Measurements from ENCODE around the gene INPP5D.
"Not testable (repeated sequence)": the region's sequence is repeated elsewhere in the genome, so short reads cannot be mapped to it uniquely, and the experiment has no call there.

The INPP5D gene

DNA sequence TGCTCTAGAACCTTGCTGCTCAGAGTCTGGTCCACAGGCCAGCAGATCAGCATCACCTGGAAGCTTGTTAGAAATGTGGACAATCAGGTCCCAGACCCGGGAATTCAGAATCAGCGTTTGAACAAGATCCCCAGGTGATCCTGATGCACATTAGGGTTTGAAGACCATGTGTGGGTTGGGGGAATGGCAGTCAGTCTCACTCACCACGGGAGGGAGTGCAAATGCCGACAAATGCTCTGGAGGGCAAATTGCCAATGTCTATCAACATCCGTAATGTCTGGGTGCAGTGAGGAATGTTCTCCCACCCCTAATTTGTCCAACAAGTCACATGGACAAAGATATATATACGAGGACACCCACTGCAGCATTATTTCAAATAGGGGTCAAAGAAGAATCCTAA is 34.5 kb downstream of the INPP5D start:
- no peak for DNase-seq

DNA sequence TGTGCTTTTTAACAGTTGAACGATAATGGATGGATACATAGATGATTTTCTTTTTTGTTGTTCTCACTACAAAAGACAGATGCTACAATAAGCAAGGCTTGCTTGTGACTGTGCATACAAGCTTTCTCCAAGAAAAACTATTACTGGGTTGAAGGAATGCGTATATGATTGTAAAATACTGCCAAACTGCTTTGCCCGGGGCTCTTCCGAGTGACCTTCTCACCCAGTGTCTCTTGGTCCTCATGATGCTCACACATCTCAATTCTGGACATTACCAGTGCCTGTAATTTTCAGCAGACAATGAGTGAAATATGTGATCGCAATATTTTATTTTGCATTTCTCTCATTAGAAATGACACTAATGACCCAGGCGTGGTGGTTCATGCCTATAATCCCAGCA is 35.9 kb downstream of the INPP5D start:
- DNase-seq: no peak

DNA sequence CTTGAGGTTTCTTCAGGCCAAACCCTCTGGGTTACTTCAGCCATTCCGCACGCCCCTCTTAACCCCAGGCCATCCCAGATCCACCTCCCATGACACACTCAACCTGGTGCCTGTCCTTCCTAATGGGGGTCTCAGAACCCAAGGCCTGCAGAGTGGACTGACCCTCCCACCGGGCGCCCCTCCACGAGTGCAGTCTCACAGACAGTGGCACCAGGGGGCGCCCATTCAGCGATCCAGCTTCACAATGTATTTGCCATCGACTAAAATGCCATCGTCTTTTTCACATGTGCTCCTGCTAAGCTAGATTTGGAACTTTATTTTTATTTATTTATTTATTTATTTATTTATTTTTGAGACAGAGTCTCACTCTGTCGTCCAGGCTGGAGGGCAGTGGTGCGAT is 38.5 kb downstream of the INPP5D start:
- no peak for DNase-seq

DNA sequence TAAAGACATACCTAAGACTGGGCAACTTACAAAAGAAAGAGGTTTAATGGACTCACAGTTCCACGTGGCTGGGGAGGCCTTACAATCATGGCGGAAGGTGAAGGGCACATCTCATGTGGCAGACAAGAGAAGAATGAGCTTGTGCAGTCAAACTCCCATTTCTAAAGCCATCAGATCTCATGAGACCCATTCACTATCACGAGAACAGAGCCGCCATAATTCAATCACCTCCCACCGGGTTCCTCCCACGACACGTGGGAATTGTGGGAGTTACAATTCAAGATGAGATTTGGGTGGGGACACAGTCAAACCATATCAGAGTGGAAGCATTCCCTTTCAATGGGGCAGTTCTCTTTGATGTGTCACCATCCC is 39.7 kb downstream of the INPP5D start:
- DNase-seq: not testable (repeated sequence)

DNA sequence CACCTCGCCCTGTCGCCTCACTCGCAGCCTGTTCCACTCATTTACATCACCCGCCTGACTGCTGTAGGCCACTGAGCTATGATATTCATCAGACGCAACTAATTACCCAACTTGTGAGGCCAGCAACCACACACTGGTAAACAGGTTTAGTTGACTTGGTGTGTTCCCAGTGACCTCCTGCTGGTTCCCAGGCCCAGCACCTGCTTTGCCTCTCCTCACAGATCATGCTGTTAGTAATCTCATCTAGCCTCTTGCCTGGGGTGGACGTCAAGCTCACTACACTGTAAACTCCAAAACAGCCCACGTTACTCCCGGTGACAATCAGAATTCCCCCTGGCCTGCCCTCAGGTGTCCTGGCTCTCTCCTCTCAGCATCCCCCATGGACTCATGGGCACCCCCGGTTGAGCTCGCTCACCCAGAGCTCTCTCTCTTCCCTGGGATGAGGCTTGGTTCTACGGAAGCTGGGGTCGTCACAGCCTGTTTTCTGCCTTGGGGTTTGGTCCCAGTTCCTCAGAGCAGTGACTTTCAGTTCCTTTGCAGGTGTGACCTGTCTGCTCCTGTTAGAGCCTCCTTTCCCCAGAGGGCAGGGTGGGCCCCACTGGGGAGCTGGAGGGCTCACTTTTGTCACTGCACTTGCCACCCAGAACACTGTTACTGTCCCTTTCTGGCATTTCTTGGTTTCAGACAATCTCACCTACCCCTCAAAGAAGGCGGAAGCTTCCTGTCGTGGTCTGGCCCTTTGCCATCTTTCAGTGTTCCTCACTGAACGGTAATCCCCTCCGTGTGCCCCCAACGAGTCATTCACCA is 40.3 kb downstream of the INPP5D start:
- no peak for DNase-seq

DNA sequence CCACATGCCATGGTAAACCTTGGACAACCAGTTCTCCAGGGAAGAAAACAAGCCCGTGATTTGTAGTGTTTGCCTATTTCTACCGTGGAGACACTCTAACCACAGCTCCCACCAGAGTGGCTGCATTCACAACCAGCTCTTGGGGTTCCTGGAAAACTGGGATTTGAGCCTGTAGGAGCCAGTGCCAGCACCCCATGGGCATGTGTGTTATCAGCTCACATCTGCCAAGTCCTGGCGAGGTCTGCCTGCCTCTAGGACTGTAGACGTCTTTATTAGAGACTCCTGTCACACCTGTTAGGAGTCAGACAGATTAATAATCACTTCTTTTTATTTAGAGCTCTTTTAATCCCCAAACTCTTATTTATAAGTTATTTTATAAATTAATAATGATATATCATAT is 41.0 kb downstream of the INPP5D start:
- no peak for DNase-seq

DNA sequence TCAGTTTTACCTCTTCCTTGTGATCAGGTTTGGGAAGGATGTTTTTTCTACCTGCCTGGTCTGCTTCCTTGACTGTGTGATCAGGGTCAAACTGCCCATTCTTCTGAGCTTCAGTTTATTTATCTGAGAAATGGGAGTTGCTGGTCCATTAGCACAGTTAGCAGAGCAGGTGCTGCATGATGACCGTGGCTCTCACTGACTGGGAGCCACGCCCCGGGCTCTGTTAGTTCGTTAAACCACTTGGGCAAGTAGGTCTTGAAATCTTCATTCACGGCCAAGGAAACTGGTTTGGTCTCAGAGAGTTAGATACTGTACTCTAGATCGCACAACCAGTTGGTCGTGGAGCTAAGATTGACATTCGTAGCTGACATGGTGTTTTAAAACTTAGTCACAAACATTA is 41.7 kb downstream of the INPP5D start:
- no peak for DNase-seq

GRCh38 chr2:233105156-233105895 is 45.2 kb downstream of the INPP5D start:
- DNase-seq: no peak

- no peak for DNase-seq
These were observed 45.8 kb downstream of the INPP5D start for GRCh38 chr2:233105930-233106329.

- DNase-seq: no peak
These were observed 46.9 kb downstream of the INPP5D start for GRCh38 chr2:233107011-233107410.

DNA sequence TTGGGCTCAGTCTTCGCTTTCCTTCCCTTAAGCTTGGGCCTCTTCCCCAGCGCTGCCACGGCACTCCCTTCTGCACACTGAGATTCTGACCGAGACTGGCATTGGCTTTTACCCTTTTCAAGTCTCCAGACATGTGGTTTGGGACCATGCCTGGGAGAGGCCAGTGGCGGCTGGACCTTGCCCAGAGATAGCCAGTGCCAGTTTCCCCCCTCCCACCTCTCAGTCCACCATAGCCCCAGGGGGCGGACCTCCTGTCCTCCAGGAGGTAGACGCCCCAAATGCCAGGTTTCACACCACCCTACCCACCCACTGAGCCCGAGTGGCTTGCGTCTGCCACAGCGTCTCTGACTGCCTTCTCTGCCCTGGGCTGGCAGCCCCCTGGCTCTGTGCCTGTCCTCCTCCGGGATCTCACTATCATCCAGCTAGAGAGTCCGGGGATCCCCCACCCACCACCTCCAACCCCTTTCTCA is 47.7 kb downstream of the INPP5D start:
- DNase-seq: no peak

GRCh38 chr2:233108611-233109490 is 48.7 kb downstream of the INPP5D start:
- DNase-seq: no peak

DNA sequence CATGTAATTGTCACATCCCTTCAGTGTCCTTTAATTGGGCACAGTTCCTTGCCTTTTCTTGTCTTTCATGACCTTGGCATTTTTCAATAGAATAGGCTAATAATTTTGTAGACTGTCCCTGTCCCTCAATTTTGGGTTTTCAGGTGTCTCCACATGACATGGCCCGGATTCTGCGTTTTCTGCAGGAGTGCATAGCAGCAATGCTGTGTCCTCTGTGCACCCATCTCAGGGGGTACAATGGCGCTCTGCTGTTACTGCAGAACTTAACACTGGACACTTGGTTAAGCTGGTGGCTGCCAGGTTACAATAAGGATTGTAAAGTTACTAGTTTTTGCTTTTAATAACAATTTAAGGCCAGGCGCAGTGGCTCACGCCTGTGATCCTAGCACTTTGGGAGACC is 51.3 kb downstream of the INPP5D start:
- no peak for DNase-seq

GRCh38 chr2:233112329-233112728 is 52.2 kb downstream of the INPP5D start:
- DNase-seq: no peak

GRCh38 chr2:233112776-233113452 is 52.8 kb downstream of the INPP5D start:
- no peak for DNase-seq

GRCh38 chr2:233114421-233114861 is 54.3 kb downstream of the INPP5D start:
- DNase-seq: no peak

GRCh38 chr2:233115121-233115520 is 55.0 kb downstream of the INPP5D start:
- DNase-seq: no peak

GRCh38 chr2:233115741-233116140 is 55.6 kb downstream of the INPP5D start:
- DNase-seq: no peak

GRCh38 chr2:233116946-233117345 is 56.8 kb downstream of the INPP5D start:
- no peak for DNase-seq

- no peak for DNase-seq
These were observed 57.2 kb downstream of the INPP5D start for GRCh38 chr2:233117351-233117750.

DNA sequence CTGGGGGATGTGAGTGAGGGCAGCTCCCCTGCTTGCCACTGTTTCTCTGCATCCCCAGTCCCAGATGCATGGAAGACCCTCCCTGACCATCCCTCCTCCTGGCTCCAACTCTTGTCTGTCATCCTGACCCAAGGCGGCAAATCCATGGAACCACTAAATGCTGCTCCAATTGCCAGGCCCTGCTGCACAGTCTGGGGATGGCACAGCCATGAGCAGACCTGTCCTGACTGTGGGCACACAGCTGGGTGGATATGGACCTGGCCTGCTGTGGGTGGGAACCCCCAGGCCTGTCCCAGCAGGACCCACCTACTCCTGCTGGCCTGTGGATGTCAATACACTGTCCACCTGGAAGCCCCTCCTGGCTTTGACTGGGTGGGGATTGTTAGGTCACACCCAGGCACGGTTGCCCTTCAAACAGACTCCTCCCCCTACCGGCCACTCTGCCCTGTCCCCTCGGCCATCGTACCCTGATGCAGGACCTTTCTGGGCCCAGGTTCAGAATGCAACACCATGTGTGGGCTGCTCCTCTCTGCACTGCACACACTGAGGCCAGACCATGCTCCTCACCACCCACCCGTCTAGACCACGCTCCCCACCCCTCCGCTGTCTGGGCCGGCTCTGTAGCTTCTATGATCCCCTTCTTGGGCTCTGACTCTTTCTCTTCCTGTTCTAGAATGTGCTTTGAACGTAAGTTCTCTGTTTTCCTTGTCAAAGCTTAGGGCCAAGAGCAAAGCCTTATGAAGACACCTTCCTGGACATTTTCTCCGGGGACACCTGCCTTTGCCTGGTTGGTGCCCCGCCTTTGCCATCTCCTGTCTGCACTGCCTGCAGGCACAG is 57.9 kb downstream of the INPP5D start:
- DNase-seq: no peak

DNA sequence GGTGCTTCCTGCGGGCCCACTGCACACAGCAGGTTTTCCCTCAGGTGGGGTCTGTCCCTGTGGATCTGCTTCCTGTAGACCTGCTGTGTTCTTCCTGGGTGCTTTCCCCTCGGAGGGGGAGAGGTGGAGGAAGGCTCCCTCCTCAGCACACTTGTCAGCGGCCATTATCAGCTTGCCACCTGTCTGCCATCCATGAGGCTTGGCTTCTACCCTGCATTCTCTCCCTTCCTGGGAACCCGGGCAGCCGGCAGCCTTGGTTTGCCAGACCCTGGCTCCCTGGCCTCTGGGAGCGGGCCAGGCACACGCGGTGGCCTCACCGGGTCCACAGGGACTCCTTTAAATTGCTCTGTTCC is 58.5 kb downstream of the INPP5D start:
- DNase-seq: no peak

Data from EL (cell line).